Activated naive CD4-positive, alpha-beta T cell treated with anti-CD3 and anti-CD28 coated beads for 36 hours (primary cell): ENCODE data around the gene LRRC18. TPM values are rescaled to one million over a fixed set of nuclear protein-coding genes. Genes with fewer than 3 reads are reported as not detected.

Experiments used
- CTCF ChIA-PET: fragments of 350-600 bp; sonication (Branson Sonifier 250); formaldehyde crosslinking; loops from one replicate; lab custom pipeline; 2021; ENCODE audit warnings: antibody characterized with exemption; lab: Charles Lee
- DNase-seq: peaks from one replicate; pipeline ENCODE4 v3.0.0-alpha.2; 2020
- H3K27ac Mint-ChIP-seq: one replicate; pipeline ENCODE4 v1.8.0; 2021; ENCODE audit warnings: mild to moderate bottlenecking, mixed read lengths
- H3K27me3 Mint-ChIP-seq: one replicate; pipeline ENCODE4 v1.8.0; 2021; ENCODE audit warnings: low read depth, mixed read lengths
- H3K36me3 Mint-ChIP-seq: one replicate; pipeline ENCODE4 v1.8.0; 2021; ENCODE audit warnings: low read depth, mixed read lengths
- H3K4me1 Mint-ChIP-seq: one replicate; pipeline ENCODE4 v1.8.0; 2021; ENCODE audit warnings: low read depth, mixed read lengths
- H3K4me3 Mint-ChIP-seq: one replicate; pipeline ENCODE4 v1.8.0; 2021; ENCODE audit warnings: mild to moderate bottlenecking, moderate library complexity, mixed read lengths
- H3K9me3 Mint-ChIP-seq: one replicate; pipeline ENCODE4 v1.8.0; 2021; ENCODE audit warnings: mixed read lengths
- intact Hi-C: fragments of 100-400 bp; cut with micrococcal nuclease; formaldehyde crosslinking; loops from one replicate; pipeline ENCODE4 v1.15.1; 2023
- total RNA-seq, 2 experiments: library from RNA; stranded (reverse); gene quantifications; one replicate each; pipeline ENCODE4 v1.2.3, GENCODE V29; 2021

LRRC18 gene
- not detected for total RNA-seq

DNA sequence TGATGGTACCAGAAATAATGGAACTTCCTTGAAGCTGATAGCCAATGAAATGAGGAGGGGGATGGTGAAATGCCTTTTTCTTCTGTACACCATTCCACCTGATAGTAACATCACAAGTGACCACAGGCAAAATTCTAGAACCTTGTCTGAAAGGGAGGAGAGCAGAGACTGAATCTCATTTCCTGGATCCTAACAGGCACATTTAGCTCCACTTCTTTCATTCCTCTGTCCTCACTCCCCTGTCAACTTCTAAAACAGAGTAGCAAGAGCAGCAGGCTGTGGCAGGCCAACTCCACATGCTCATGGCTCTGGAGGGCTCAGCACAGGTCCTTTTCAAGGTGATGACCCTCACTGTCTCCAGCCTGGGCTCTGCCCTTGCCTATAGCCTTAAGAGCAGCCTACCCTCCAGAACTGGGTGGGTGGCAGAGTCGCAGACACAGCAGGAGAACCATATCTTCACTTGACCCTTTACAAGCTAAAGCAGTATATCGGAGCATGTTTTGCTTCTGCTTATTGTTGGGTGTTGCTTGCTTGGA lies at the start of gene LRRC18:
Gene LRRC18, minus strand, starts transcription at position 51 of the 536 bp plus-strand sequence. CDS start 25,685 bp downstream, outside the sequence.
- Mint-ChIP-seq H3K27ac (no peak within 1 kb of the TSS), H3K4me3 (no peak within 1 kb of the TSS), H3K27me3 (no peaks in the 10 kb centered on the region), H3K36me3 (no peaks in the 10 kb centered on the region), H3K9me3 (no peaks in the 10 kb centered on the region), H3K4me1 (no peaks in the 10 kb centered on the region)
- intact Hi-C loops: no loop called here
- CTCF ChIA-PET: no interaction called here
- no peak for DNase-seq

DNA sequence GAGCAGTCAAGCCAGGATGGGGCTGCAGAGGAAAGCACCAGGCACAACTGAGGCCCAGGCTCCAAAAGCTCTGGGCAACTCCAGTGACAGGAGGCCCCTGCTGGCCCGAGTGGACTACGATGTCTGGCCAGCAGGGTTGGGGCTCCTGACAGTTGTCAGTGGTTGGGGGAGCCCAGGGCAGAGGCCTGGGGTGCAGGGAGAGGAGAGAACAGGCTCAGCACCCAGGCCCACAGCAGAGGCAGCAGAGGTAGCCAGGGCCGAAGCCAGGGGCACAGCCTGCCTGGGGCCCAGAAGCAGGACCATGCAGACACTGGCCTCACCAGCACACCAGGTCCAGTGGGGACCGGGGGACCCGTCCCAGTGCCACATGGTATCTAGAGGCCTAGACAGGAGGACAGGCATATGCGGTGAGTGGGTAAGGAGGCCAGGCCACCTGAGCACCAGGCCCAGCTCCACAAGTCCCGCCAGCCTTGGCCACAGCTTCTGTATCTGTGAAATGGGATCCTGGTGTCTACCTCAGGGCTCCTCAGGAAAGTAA lies 46.0 kb upstream of the LRRC18 start:
- DNase-seq: no peak
- H3K9me3 Mint-ChIP-seq: no peaks in the 10 kb centered on the region
- H3K4me1 Mint-ChIP-seq: no peaks in the 10 kb centered on the region
- no peaks in the 10 kb centered on the region for H3K36me3 Mint-ChIP-seq
- H3K27me3 Mint-ChIP-seq: no peaks in the 10 kb centered on the region
- no peak overlapping the region for H3K27ac Mint-ChIP-seq
- intact Hi-C loops: no loop called here
- CTCF ChIA-PET: no interaction called here
- H3K4me3 Mint-ChIP-seq: no peak overlapping the region

DNA sequence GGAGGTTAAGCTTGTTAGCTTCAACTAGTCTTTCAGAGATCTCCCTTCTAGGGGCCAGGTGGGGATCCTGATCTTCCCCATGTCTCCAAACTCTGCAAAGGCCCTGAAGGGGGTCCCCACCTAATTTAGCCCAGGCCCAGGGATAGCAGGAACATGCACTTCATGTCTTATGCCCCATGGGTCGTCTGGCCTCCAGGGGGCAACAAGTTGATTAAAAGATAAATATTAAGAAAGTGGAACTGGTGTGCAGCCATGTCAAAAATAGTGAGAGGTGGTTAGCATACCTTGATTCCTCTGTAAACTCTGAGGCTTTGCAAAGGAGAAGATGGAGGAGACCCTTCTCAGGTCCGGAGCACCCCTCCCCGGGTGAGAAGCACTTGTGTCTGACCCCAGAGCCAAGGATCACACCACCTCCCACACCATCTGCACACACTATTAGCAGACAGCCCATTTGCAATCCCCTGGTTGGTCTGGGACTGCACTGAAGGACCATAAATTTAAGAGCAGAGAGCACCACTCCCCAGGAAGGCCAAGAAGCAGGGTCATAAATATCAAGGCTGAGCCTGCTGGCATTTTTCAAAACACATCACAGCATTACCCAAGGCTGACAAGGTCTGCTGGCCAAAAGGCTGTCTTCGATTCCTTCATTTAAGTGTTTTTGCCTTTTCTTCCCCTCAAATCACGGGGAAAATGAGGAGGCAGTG lies 44.2 kb upstream of the LRRC18 start:
- no peaks in the 10 kb centered on the region for H3K4me1 Mint-ChIP-seq
- H3K27me3 Mint-ChIP-seq: no peaks in the 10 kb centered on the region
- H3K27ac Mint-ChIP-seq: no peak overlapping the region
- CTCF ChIA-PET: interaction anchor here (0.8 kb wide), 1 partner anchor 30 kb away, joined by 3 read pairs; no protein-coding TSS in a partner anchor
- intact Hi-C loops: loop anchor here (5.0 kb wide), 1 partner anchor 326 kb away; no protein-coding TSS in a partner anchor
- no peaks in the 10 kb centered on the region for H3K36me3 Mint-ChIP-seq
- no peaks in the 10 kb centered on the region for H3K9me3 Mint-ChIP-seq
- no peak overlapping the region for H3K4me3 Mint-ChIP-seq
- no peak for DNase-seq

DNA sequence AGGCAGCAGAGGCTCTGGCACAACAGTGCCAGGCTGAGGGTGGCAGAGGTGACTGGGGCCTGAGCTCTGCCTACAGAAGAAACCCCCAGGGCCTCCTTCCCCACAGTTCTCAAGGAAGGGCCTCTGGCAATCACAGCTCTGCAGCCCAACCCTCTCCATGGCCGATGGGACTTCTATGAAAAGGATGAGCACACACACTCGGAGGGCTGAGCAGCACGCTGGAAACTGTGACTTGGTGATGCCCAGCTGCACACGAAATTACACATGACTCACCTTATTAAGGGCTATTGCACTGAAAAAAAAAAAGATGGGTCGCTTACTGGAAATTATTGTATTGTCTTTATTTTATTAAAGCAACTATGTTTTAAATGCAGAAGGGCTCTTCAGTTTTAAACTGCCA lies 42.9 kb upstream of the LRRC18 start:
- Mint-ChIP-seq H3K4me1 (no peaks in the 10 kb centered on the region), H3K27ac (no peak overlapping the region), H3K4me3 (no peak overlapping the region), H3K36me3 (no peaks in the 10 kb centered on the region), H3K9me3 (no peaks in the 10 kb centered on the region), H3K27me3 (no peaks in the 10 kb centered on the region)
- DNase-seq: no peak
- CTCF ChIA-PET: interaction anchor here (0.6 kb wide), 1 partner anchor 179 kb away, joined by 3 read pairs; no protein-coding TSS in a partner anchor
- intact Hi-C loops: loop anchor here (5.0 kb wide), 1 partner anchor 325 kb away; no protein-coding TSS in a partner anchor

GRCh38 chr10:48981310-48981907 lies 41.8 kb upstream of the LRRC18 start:
- no peaks in the 10 kb centered on the region for H3K4me1 Mint-ChIP-seq
- no peaks in the 10 kb centered on the region for H3K36me3 Mint-ChIP-seq
- DNase-seq: peak; percentile 45
- CTCF ChIA-PET: interaction anchor here (0.6 to 0.7 kb wide), 2 partner anchors 217 to 546 kb away, joined by 3 read pairs; no protein-coding TSS in a partner anchor
- H3K9me3 Mint-ChIP-seq: no peaks in the 10 kb centered on the region
- intact Hi-C loops: loop anchor here (2.0 to 5.0 kb wide), 3 partner anchors 183 to 531 kb away; no protein-coding TSS in a partner anchor
- no peak overlapping the region for H3K27ac Mint-ChIP-seq
- no peak overlapping the region for H3K4me3 Mint-ChIP-seq
- H3K27me3 Mint-ChIP-seq: no peaks in the 10 kb centered on the region

- Mint-ChIP-seq H3K36me3 (no peaks in the 10 kb centered on the region), H3K27me3 (no peaks in the 10 kb centered on the region), H3K27ac (no peak overlapping the region), H3K4me3 (no peak overlapping the region), H3K4me1 (no peaks in the 10 kb centered on the region), H3K9me3 (no peaks in the 10 kb centered on the region)
- intact Hi-C loops: no loop called here
- CTCF ChIA-PET: no interaction called here
- DNase-seq: no peak
Measured at GRCh38 chr10:48978318-48978717, 38.7 kb upstream of the LRRC18 start.

DNA sequence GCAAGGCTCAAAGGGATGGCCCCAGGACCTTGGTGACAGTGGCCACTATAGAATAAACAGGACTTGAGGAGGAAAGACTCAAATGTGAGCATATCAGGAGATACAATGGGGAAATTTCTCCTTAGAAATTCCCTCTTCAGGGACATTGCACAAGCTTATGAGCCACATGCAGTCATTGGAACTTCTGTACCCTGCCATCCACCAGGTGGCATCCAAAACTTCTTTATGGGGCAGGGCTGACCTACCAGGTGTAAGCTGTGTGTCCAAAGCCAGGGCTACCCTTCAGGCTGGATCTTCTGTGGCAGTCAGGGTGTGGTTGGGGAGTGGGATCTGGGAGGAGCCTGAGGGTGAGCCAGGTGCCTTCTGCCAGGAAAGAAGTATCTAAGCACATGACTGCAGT lies 36.6 kb upstream of the LRRC18 start:
- no peaks in the 10 kb centered on the region for H3K4me1 Mint-ChIP-seq
- no peaks in the 10 kb centered on the region for H3K27me3 Mint-ChIP-seq
- no peak overlapping the region for H3K27ac Mint-ChIP-seq
- no peak overlapping the region for H3K4me3 Mint-ChIP-seq
- intact Hi-C loops: no loop called here
- H3K36me3 Mint-ChIP-seq: no peaks in the 10 kb centered on the region
- H3K9me3 Mint-ChIP-seq: no peaks in the 10 kb centered on the region
- no peak for DNase-seq
- CTCF ChIA-PET: interaction anchor here (0.5 kb wide), 1 partner anchor 138 kb away, joined by 3 read pairs; no protein-coding TSS in a partner anchor

DNA sequence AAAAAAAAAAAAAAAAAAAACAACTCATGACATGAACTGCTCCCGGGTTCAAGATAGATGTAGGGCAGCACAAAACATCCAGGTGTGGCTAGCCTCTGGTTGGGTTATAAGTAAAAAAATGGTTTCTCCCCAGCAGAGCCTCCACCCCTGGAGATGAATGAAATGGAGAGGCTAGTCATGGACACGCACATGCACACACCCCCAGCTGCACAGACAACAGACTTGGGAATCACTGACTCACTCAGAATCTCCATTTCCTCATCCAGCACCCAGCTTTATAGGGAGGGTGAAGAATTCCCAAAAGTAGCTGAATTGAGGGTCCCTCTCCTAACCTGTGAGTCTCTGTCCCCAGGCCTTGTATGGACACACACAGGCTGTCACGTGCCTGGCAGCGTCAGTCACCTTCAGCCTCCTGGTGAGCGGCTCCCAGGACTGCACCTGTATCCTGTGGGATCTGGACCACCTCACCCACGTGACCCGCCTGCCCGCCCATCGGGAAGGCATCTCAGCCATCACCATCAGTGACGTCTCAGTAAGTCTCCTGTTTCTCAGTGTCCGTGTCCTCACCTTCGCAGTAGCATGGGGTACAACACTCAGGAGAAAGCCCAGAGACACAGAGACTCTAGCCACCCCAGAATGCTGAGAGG lies 35.0 kb upstream of the LRRC18 start:
- intact Hi-C loops: no loop called here
- CTCF ChIA-PET: no interaction called here
- Mint-ChIP-seq H3K4me1 (no peaks in the 10 kb centered on the region), H3K27me3 (no peaks in the 10 kb centered on the region), H3K36me3 (no peaks in the 10 kb centered on the region), H3K9me3 (no peaks in the 10 kb centered on the region), H3K27ac (no peak overlapping the region), H3K4me3 (no peak overlapping the region)
- DNase-seq: no peak

DNA sequence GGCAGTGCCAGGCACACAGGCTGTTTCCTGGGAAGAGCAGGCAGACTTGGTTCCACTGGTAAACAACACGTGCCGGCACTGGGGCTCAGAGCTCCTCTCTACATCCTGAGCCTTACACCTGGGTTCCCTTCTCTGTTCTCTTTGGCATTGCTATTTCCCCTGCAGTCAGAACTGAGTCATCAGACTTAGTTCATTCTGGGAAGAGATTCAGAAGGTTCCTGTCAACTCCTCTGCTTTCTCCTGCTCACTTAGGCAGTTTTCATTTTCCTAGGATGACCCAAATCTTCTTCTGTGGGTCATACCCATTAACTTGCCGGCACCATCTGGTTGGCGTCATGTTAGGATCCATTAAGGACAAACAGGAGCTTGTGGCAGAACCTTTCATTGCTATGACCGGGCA lies 33.4 kb upstream of the LRRC18 start:
- H3K27ac Mint-ChIP-seq: no peak overlapping the region
- no peak overlapping the region for H3K4me3 Mint-ChIP-seq
- H3K36me3 Mint-ChIP-seq: no peaks in the 10 kb centered on the region
- no peaks in the 10 kb centered on the region for H3K27me3 Mint-ChIP-seq
- CTCF ChIA-PET: no interaction called here
- H3K4me1 Mint-ChIP-seq: no peaks in the 10 kb centered on the region
- intact Hi-C loops: no loop called here
- DNase-seq: no peak
- no peaks in the 10 kb centered on the region for H3K9me3 Mint-ChIP-seq

- no peaks in the 10 kb centered on the region for H3K27me3 Mint-ChIP-seq
- no peaks in the 10 kb centered on the region for H3K36me3 Mint-ChIP-seq
- intact Hi-C loops: no loop called here
- CTCF ChIA-PET: no interaction called here
- no peaks in the 10 kb centered on the region for H3K9me3 Mint-ChIP-seq
- no peak overlapping the region for H3K4me3 Mint-ChIP-seq
- H3K4me1 Mint-ChIP-seq: no peaks in the 10 kb centered on the region
- H3K27ac Mint-ChIP-seq: no peak overlapping the region
- no peak for DNase-seq
Measured at GRCh38 chr10:48970654-48971053, 31.0 kb upstream of the LRRC18 start.

DNA sequence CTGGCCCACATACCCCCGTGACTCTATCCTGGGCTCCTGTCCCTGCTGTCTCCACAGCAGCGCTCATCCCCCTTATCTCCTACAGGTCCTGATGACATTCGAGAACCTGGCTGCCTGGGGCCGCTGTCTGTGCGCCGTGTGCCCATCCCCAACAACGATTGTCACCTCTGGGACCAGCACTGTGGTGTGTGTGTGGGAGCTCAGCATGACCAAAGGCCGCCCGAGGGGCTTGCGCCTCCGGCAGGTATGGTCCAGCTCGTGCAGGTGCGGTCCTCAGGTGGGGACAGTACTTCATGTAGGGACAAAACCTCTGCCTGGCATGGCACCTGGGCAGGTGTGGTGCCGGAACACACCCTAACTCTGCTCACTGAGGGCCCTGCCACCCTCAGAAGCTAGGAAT lies 30.4 kb upstream of the LRRC18 start:
- no peaks in the 10 kb centered on the region for H3K9me3 Mint-ChIP-seq
- CTCF ChIA-PET: no interaction called here
- no peak overlapping the region for H3K4me3 Mint-ChIP-seq
- H3K36me3 Mint-ChIP-seq: no peaks in the 10 kb centered on the region
- H3K27ac Mint-ChIP-seq: no peak overlapping the region
- no peaks in the 10 kb centered on the region for H3K4me1 Mint-ChIP-seq
- H3K27me3 Mint-ChIP-seq: no peaks in the 10 kb centered on the region
- DNase-seq: no peak
- intact Hi-C loops: no loop called here

DNA sequence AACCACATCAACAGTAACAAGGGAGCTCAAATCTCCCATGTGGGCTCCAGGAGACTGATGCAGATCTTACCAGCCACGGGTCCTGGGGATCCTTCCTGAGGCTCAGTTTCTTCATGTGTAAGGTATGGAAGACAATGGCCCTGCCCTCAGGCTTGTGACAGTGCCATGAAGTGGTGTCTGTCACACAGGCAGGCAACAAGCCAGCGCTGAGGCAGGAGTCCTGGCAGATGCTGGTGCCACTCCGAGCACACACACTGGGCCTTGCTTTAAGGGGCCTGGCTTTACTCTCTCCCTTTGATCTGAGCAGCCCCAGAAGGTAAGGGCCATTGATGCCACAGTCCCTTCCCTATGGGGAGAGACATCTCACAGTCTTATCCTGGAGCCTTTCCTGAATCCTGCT lies 28.4 kb upstream of the LRRC18 start:
- no peaks in the 10 kb centered on the region for H3K27me3 Mint-ChIP-seq
- no peaks in the 10 kb centered on the region for H3K9me3 Mint-ChIP-seq
- DNase-seq: no peak
- H3K4me3 Mint-ChIP-seq: no peak overlapping the region
- no peaks in the 10 kb centered on the region for H3K4me1 Mint-ChIP-seq
- CTCF ChIA-PET: interaction anchor here (1.4 kb wide), 1 partner anchor 310 kb away, joined by 3 read pairs; no protein-coding TSS in a partner anchor
- no peak overlapping the region for H3K27ac Mint-ChIP-seq
- intact Hi-C loops: no loop called here
- no peaks in the 10 kb centered on the region for H3K36me3 Mint-ChIP-seq
